HepG2 (cell line): ENCODE measurements around the gene COPS4. TPM values are rescaled to one million over a fixed set of nuclear protein-coding genes. Genes with fewer than 3 reads are reported as not detected.

ENCODE experiments used
- ATF4 ChIP-seq, 2 experiments: fragments of 450-650 bp in 1 of 2; sonication (generic) in 1 of 2; formaldehyde crosslinking; IDR thresholded peaks; 2 replicates each; pipeline versions ENCODE4 v1.5.0 to v1.8.0; 2020 to 2022; ENCODE audit warnings: mild to moderate bottlenecking in 1 of 2, missing genetic modification reagents in 1 of 2
- CBX2 ChIP-seq, 2 experiments: fragments of 200-600 bp in 1 of 2; sonication (generic); formaldehyde crosslinking in 1 of 2; IDR thresholded peaks; 2 replicates each; pipeline versions ENCODE4 v1.7.0 to v1.8.1; 2018 to 2022; ENCODE audit warnings: low read depth in 2 of 2, low read length in 1 of 2, mild to moderate bottlenecking in 1 of 2, missing genetic modification reagents in 1 of 2
- CEBPB ChIP-seq: IDR thresholded peaks from 2 replicates; pipeline ENCODE4 v1.6.1; 2011; ENCODE audit warnings: low read depth, low read length, improper control_type of control experiment, borderline replicate concordance
- ELF1 ChIP-seq: sonication (generic); formaldehyde crosslinking; IDR thresholded peaks from 2 replicates; pipeline ENCODE4 v1.4.0; 2020; ENCODE audit warnings: missing genetic modification reagents
- FOXM1 ChIP-seq: sonication (generic); formaldehyde crosslinking; IDR thresholded peaks from 2 replicates; pipeline ENCODE4 v1.5.0; 2020; ENCODE audit warnings: missing genetic modification reagents
- GATAD1 ChIP-seq: IDR thresholded peaks from 2 replicates; pipeline ENCODE4 v1.6.1; 2016; ENCODE audit warnings: missing genetic modification reagents, missing compliant biosample characterization
- HMGA1 ChIP-seq: sonication (generic); formaldehyde crosslinking; conservative IDR thresholded peaks from 2 replicates; pipeline ENCODE4 v1.4.0; 2020; ENCODE audit warnings: missing genetic modification reagents
- PHF20 ChIP-seq: sonication (generic); formaldehyde crosslinking; IDR thresholded peaks from 2 replicates; pipeline ENCODE4 v1.5.0; 2020; ENCODE audit warnings: mild to moderate bottlenecking, missing genetic modification reagents
- SIX4 ChIP-seq: sonication (generic); formaldehyde crosslinking; IDR thresholded peaks from 2 replicates; pipeline ENCODE4 v1.4.0; 2020; ENCODE audit warnings: missing genetic modification reagents
- SKIL ChIP-seq: sonication (generic); formaldehyde crosslinking; IDR thresholded peaks from 2 replicates; pipeline ENCODE4 v1.8.0; 2022; ENCODE audit warnings: missing genetic modification reagents, mild to moderate bottlenecking, moderate library complexity, borderline replicate concordance
- TAF1 ChIP-seq: sonication (generic); formaldehyde crosslinking; IDR thresholded peaks from 2 replicates; pipeline ENCODE4 v1.4.0; 2020; ENCODE audit warnings: missing genetic modification reagents
- TBX2 ChIP-seq: sonication (generic); formaldehyde crosslinking; IDR thresholded peaks from 2 replicates; pipeline ENCODE4 v1.5.0; 2020; ENCODE audit warnings: missing genetic modification reagents, mild to moderate bottlenecking, borderline replicate concordance
- TFE3 ChIP-seq: IDR thresholded peaks from 2 replicates; pipeline ENCODE4 v1.6.1; 2016
- ZBTB42 ChIP-seq: sonication (generic); formaldehyde crosslinking; IDR thresholded peaks from 2 replicates; pipeline ENCODE4 v1.5.0; 2020; ENCODE audit warnings: mild to moderate bottlenecking, missing genetic modification reagents
- ZNF589 ChIP-seq: sonication (generic); formaldehyde crosslinking; conservative IDR thresholded peaks from 2 replicates; pipeline ENCODE4 v1.8.0; 2022; ENCODE audit warnings: mild to moderate bottlenecking, moderate library complexity, missing genetic modification reagents
- ZNF737 ChIP-seq: sonication (generic); formaldehyde crosslinking; IDR thresholded peaks from 2 replicates; pipeline ENCODE4 v1.5.0; 2020; ENCODE audit warnings: missing genetic modification reagents, mild to moderate bottlenecking, borderline replicate concordance
- polyA plus RNA-seq, 8 experiments: library from polyadenylated mRNA; depleted of rRNA in 3 of 8; stranded (reverse) in 7 of 8; unstranded in 1 of 8; fragments of >200 nt; fragmentation: Illumina TruSeq in 4 of 8; extraction: Trizol in 4 of 8; gene quantifications; 2 replicates each; pipeline versions ENCODE4 v1.2.1 to v1.2.3, GENCODE V29; 2011 to 2016; ENCODE audit warnings: low read depth in 4 of 8, missing spikeins in 1 of 8, mixed read lengths in 1 of 8; ENCODE audit not compliant: insufficient read depth in 1 of 8
- total RNA-seq, 5 experiments: library from RNA; depleted of rRNA; stranded (reverse); fragments of >200 nt; fragmentation: Illumina TruSeq; extraction: Trizol; gene quantifications; 2 replicates each; pipeline ENCODE4 v1.2.3, GENCODE V29; 2016; ENCODE audit warnings: low read depth in 1 of 5
- TF ChIP-seq, protein P1 (sequence below): sonication (generic); formaldehyde crosslinking; IDR thresholded peaks from 2 replicates; pipeline ENCODE4 v1.5.0; 2020; ENCODE audit warnings: mild to moderate bottlenecking, missing genetic modification reagents, borderline replicate concordance

COPS4 gene
- total and polyA plus RNA-seq, 2 of the 13 experiments (the other 11 are each of a cell fraction or from before 2014, with no cell fraction given) = 28.8 to 52.5 TPM

- TF ChIP-seq, protein P1, sequence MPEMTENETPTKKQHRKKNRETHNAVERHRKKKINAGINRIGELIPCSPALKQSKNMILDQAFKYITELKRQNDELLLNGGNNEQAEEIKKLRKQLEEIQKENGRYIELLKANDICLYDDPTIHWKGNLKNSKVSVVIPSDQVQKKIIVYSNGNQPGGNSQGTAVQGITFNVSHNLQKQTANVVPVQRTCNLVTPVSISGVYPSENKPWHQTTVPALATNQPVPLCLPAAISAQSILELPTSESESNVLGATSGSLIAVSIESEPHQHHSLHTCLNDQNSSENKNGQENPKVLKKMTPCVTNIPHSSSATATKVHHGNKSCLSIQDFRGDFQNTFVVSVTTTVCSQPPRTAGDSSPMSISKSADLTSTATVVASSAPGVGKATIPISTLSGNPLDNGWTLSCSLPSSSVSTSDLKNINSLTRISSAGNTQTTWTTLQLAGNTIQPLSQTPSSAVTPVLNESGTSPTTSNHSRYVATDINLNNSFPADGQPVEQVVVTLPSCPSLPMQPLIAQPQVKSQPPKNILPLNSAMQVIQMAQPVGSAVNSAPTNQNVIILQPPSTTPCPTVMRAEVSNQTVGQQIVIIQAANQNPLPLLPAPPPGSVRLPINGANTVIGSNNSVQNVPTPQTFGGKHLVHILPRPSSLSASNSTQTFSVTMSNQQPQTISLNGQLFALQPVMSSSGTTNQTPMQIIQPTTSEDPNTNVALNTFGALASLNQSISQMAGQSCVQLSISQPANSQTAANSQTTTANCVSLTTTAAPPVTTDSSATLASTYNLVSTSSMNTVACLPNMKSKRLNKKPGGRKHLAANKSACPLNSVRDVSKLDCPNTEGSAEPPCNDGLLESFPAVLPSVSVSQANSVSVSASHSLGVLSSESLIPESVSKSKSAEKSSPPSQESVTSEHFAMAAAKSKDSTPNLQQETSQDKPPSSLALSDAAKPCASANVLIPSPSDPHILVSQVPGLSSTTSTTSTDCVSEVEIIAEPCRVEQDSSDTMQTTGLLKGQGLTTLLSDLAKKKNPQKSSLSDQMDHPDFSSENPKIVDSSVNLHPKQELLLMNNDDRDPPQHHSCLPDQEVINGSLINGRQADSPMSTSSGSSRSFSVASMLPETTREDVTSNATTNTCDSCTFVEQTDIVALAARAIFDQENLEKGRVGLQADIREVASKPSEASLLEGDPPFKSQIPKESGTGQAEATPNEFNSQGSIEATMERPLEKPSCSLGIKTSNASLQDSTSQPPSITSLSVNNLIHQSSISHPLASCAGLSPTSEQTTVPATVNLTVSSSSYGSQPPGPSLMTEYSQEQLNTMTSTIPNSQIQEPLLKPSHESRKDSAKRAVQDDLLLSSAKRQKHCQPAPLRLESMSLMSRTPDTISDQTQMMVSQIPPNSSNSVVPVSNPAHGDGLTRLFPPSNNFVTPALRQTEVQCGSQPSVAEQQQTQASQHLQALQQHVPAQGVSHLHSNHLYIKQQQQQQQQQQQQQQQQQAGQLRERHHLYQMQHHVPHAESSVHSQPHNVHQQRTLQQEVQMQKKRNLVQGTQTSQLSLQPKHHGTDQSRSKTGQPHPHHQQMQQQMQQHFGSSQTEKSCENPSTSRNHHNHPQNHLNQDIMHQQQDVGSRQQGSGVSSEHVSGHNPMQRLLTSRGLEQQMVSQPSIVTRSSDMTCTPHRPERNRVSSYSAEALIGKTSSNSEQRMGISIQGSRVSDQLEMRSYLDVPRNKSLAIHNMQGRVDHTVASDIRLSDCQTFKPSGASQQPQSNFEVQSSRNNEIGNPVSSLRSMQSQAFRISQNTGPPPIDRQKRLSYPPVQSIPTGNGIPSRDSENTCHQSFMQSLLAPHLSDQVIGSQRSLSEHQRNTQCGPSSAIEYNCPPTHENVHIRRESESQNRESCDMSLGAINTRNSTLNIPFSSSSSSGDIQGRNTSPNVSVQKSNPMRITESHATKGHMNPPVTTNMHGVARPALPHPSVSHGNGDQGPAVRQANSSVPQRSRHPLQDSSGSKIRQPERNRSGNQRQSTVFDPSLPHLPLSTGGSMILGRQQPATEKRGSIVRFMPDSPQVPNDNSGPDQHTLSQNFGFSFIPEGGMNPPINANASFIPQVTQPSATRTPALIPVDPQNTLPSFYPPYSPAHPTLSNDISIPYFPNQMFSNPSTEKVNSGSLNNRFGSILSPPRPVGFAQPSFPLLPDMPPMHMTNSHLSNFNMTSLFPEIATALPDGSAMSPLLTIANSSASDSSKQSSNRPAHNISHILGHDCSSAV = no peak
- no peak for TF ChIP-seq FOXM1
- no peak for TF ChIP-seq SKIL (CRISPR knock-in tag)
- no peak for TF ChIP-seq CBX2 (IDR thresholded peaks at IDR 0.05; ENCODE audit: low read depth, low read length)
- no peak for TF ChIP-seq CBX2 (CRISPR knock-in tag; IDR thresholded peaks at IDR 0.05; ENCODE audit: low read depth)
- no peak for TF ChIP-seq SIX4 (CRISPR knock-in tag)
- TF ChIP-seq TBX2 (CRISPR knock-in tag) = no peak
- no peak for TF ChIP-seq CEBPB
- no peak for TF ChIP-seq HMGA1
- TF ChIP-seq TAF1 (CRISPR knock-in tag) = no peak
- no peak for TF ChIP-seq PHF20 (CRISPR knock-in tag)
- no peak for TF ChIP-seq ATF4 (CRISPR knock-in tag; IDR thresholded peaks at IDR 0.05)
- TF ChIP-seq ZNF737 (CRISPR knock-in tag) = no peak
- no peak for TF ChIP-seq ZBTB42 (CRISPR knock-in tag)
- no peak for TF ChIP-seq ELF1 (CRISPR knock-in tag)
- TF ChIP-seq ZNF589 (CRISPR knock-in tag) = no peak
- TF ChIP-seq TFE3 = no peak
- TF ChIP-seq GATAD1 (CRISPR knock-in tag) = 0 out of 2 replicates have a peak, but pooled peaks have one; percentile 11
Measured at GRCh38 chr4:83114576-83114975, 79.6 kb downstream of the COPS4 start, which contains the start of gene PLAC8 (continued).
